GM18909 (cell line): ENCODE measurements around the gene MSRB1.

Experiments
- ATAC-seq: cut with Tn5 transposase; IDR thresholded peaks from one replicate; pipeline ENCODE4 v1.9.1; 2021; ENCODE audit warnings: mild to moderate bottlenecking; ENCODE audit not compliant: unreplicated experiment, poor library complexity

MSRB1 gene

DNA sequence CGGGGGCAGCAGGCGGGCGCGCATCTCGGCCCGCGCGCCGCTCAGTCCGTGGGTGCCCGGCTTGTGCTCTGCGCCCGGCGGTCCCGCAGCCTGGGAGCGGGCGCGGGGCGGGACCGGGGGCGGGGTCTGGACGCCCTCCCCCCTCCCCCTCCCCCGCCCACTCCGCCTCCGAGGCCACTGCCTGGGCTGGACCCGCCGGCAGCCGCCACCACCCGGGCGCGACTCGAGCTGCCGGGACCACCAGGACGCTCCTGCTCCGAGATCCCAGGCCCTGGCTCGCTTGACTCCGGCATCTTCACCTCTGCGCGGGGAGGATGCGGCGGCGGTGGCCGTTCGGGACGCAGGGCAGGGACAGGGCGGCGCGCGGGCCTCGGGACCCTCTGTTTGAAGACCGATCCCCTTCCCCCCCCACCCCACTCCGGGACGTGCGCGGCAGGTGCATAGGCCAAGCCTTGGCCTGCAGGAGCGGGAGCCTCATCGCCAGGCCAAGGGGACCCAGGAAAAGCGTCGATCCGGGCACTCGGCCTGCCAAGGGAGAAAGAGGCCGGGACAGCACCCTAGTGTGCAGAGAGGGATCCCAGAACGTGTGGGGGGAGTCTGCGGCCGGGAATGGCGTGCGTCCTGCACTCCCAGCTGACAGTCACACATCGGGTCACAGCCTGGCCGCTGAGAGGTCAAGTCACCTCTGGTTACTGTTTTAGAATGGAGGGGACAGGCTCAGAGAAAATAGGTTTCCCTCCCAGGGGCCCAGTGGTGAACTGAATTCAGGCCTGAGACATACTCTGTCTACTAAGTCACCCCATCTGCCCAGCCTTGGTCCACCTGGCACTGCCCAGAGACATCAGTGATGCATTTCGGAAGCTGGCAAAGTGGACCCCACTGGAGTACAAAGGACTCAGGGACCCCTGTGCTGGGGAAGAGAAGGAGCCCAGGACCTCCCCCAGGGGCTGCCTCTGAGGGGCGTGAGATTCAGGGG, 24.4 kb downstream of the MSRB1 start, which contains the start of gene HS3ST6:
Gene HS3ST6 (minus strand): TSS at position 65 of the 976 bp plus-strand sequence. CDS start 92 bp downstream, outside the sequence.
- ATAC-seq: no peak

DNA sequence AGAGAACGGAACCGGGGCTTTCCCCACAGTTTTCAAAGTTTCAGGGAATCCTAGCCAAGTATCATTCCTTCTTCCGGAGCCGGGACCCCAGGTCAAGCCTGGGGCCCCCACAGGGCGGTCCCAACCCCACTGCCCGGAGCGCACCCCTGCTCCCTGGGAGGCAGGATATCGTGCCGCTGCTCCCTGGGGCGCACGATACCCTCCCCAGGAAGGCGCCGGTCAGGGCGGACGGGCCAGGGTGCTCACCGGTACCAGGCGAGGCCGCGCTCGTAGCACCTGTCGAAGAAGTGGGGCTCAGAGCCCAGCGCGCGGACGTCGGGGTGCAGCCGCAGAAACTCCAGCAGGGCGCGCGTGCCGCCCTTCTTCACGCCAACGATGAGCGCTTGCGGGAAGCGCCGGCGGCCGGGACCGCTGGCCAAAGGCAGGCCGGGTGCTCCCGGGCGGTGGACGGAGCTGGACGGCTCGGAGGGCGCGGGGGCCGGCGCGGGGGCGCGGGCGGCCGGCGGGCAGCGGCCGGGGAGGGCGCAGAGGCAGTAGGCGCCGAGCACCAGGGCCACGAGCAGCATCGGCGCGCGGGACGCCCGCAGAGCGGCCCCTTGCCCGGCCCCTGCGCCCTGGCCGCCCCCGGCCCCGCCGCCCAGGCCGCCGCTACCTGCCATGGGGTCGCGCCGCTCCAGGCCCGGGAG, 25.2 kb downstream of the MSRB1 start:
- no peak for ATAC-seq

DNA sequence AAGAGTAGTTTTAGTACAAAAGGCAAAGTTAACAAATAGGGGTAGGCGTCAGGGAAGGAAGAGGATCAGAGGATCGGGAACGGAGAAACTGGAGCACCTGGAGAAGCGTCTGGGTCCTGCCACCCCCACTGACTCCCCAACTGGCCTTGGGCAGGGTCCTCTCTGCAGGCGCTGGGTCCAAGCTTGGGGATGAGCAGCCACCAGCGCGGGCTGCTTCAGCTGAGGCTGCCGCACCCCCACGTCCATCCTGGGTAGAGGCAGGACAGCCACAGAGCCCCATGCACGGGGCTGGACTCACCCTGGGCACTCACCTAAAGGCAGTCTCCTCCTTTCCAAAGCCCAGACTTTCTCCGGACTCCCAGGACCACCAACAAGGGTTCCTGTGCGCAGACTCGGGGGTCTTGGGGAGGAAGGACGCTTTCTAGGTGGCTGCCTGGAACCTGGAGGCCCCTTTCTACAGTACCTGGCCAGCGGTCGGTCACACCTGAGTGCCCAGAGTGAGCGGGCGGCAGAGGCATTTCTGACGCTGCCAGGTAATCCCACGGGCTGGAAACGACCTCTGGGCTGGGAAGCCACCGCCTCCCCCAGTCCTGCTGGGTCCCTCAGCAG, 25.8 kb downstream of the MSRB1 start:
- ATAC-seq: no peak

DNA sequence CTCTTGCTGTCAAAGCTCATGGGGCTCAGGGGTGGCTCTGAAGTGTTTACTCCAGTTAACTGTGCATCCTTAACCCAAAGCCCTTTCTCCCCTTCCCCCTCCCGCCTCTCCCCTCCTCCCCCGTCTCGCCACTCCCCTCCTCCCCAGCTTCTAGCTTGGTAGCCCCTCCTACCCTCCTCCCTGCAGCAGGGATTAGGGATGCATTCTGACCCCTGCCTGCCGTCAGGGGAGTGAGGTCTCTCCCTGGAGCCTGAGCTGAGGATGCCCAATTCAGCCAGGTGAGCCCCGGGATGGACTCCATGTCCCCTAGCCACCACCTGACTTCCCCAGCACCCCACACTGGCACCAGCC, 26.4 kb downstream of the MSRB1 start:
- no peak for ATAC-seq

DNA sequence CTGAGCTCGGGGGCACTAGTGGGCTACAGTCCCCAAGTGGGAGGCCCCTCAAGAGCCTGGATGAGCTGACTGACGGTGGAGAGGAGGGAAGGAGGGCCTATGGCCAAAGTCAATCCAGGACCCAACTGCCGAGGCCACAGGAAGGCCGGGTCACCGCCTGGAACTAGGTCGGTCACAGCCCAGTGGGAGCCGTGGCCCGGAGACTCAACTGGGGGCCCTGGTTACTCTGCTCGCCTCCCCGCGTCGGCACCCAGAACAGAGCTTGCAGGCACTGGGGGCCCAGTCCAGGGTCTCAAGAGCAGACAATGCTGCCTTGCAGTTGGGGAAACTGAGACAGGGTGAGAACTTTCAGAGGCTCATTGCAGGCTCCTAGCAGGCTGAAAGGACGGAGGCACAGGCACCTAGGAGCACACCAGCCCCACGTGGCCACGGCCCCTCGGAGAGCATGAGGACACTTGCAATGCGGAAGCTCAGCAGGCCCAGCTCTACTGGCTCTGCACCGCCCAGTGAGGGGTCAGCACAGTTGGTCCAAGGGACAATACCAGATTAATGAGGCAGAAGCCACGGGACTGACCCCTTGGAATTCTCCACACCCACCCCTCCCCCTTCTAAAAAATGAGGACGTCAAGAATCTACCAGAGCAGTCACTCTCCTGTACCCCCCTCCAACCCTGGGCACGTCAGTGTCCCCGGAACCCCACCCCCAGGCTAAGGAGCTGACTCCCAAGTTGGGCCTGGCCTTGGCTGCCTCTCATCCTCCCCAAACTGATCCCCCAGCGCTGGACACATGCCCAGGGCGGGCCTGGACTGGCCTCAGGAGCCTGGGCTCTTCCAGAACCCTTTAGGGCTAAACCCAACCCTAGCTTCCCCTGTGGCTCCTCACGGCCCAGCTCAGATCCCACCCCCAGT, 27.0 kb downstream of the MSRB1 start:
- ATAC-seq: no peak

DNA sequence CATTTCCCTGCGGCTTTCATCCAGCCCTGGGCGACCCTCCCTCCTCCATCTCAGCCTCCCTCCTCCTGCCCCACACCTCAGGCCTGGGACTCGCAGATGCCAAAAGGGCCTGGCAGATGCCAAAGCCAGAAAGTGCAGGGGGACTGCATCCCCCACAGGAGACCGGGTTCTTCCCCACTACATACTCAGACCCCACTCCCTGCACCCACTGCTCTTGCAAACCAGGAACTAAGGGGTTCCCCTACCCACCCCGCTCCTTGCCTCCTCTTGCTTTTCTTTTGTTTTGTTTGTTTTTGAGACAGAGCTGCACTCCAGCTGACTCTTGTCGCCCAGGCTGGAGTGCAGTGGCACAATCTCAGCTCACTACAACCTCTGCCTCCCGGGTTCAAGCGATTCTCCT, 28.0 kb downstream of the MSRB1 start:
- no peak for ATAC-seq

DNA sequence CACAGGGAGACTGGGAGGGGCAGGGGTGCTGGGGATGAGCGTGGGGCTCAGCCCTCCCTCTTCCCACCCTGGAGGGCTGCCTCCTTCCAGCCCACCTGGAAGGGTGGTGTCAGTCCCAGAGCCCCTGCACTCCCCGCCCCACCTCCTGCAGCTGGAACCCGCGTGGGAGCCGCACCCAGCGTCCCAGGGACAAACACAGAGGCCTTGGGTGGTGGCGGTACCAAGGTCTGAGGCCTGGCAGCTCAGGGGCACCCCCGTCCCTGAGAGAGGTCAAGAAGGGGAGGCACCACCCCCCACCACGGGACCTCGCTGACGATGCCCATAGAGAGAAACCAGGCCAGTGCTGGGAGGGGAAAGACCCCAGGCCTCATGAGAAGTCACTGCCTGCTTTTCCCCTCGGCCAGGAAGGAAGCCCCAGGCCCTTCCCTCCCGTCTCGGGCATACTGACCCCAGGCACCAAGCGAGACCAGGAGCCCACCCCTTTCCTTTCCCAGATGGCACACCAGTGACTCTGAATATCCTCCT, 28.9 kb downstream of the MSRB1 start:
- no peak for ATAC-seq

DNA sequence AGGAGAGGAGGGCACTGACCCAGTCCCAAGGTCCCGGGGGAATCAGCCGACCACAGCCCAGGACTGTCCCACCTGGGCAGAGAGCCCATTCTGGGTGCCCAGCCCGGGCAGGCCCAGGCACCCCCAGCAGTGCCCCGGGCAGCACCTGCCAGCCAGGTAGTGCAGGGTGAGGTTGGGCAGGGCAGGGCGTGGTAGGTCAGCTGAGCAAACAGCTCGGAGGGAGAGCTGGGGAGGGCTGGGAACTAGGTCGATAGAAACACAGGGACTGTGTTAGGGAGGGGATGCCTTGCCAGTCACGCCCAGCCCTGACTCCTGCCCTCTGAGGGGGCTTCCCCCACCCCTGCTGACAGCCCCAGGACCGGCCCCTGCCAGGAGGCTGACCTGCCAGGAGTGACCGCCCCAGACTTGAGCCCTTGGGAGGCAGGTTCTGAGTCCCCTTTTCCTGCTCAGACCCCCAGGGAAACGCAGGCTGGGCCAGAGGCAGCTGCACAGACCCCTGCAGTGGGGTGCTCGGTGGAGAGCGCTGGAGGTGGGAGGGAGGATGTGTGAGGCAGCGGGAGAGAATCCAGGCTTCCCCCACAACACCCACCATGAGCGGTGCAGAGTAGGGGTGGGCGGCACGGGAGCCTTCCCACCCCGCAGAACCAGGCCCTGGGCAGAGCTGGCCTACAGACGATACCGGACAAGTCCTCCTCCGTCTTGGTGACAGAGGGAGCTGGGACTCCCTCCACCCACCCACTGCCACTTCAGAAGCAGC, 29.5 kb downstream of the MSRB1 start:
- no peak for ATAC-seq

DNA sequence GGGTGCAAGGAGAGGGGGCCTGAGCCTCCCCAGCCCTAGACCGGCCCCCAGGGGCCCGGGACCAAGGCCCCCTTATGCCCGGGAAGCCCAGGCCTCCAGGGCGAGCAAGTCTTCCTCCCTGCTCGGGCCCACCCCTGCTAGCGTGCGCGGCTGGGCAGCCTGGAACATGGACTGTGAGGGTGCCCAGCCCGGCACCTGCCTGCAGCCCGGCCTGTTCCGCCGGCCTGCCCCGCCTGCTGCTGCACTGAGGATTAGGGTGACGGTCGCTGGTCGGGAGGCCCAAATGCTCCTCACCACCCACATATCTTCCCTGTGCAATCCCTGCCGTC, 30.8 kb downstream of the MSRB1 start:
- ATAC-seq: no peak

DNA sequence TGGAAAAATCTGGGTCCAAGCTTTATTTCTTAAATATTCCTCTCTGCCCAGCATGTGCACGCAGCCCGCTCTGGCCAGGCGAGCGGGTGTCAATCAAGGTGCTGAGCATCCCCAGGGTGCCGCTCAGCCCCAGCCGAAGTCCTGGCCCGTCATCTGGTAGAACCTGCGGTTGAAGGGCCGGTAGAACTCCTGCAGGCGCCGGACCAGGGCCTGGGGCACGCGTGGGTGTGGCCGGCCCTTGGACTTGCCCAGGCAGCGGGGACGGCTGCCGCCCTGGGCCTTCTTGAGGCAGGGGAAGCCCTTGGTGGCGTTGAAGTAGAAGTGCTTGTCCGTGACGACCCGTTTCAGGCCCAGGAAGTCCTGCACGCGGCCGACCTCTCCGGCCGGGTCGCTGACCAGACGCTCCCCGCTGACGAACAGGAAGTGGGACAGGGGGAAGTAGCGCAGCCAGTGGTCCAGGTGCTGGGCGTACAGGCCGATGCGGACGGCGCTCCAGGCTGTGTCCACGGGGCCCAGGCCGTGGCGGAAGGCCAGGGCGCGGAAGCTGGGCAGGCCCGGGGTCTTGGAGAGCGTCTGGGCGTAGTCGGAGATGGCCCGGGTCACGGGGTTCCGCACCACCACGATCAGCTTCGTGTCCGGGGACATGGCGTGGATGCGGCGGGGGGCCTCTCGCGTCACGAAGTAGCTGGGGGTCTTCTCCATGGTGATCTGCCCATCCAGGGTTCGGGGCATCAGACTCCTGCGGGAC, 31.4 kb downstream of the MSRB1 start:
- ATAC-seq: no peak

DNA sequence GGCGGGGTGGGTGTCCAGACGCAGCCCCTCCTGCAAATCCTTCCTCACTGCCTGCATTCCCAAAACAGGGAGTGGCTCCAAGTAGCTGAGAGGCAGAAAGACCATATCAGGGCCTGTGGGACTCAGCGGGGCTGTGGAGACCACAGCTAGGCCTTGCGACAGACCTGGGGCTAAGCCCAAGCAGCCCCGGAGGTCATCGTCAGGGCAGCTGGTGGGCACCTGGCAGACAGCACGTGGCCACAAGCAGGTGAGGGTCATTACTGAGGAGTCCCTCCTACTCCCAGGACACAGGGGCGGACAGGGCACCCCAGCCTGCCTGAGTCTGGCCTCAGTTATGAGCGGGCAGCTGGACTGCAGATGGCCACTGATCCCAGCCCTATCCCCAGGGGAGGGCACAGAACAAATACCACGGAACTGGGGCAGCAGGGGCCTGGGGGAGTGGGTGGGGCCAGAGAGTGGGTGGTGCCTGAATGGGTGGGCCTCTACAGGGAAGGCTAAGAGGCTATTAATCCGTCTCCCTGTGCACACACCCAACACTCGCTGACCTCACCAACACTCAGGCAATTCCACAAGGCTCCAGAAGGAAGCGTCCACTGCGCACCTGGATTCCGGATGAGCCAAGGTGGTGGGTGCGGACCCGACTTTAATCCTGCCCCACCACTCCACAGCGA, 33.3 kb downstream of the MSRB1 start:
- ATAC-seq: no peak

DNA sequence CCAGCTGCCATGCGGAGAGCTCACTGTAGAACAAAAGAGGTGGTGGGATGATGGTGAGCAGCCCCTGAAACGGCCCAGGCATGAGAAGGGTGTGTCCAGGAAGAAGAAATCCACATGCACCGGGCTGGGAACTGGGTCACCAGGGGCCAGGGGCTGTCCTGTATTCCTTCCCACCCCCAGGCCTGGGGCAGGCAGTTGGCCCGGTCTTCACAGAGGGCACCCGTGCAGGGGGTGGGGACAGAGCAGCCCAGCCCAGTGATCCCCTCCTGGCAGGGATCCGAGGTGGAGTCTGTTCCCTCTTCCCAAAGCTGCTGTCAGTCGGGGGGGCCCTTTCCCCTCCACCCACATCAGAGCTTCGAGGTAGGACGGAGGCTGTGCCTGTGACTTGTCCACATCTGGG, 34.0 kb downstream of the MSRB1 start:
- ATAC-seq: no peak

DNA sequence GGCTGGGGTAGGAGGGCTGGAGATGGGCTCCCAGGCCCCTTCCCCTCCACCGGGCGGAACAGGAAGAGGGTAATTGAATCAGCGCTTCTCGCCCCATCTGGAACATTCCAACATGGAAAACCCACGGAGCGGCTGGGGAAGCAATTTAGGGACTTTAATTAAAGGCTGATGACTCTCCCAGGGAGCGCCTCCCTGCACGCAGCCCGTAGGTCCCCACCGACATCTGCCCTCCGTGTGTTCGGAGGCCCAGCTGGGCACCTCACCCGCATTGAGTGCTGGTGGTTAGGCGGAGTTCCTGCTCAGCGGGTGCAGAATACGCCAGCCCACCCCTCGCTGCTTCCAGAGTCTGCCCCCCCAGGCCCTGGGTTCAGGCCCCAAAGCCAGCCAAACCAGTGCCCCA, 34.8 kb downstream of the MSRB1 start:
- no peak for ATAC-seq

DNA sequence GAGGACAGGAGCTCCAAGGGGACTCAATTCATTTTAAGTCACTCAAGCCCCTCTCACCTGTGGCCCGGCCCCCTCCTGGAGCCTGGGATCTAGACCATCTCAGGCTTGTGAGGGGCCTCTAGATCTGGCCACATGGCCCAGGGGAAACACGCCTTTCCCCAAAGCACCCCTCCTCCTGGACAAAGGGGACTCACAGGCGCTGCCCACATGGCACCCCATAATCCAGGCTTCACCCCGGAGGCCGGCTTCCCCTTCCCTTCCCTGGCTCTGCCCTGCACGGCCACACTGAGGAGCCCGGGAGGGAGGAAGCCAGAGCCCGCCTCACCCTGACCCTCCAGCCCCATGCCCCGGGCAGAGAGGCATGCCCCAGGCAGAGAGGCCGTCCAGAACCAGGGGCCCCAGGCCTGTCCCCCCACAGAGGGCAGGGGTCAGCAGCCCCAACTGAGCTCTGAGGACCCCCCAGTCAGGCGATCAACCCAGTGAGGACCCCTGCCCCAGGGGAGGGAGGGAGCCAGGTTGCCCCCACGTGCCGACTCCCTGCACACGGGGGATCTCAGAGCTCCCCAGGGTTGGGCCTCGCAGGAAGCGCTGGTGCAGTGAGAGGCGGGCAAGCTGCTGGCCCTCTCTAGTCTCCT, 35.7 kb downstream of the MSRB1 start:
- no peak for ATAC-seq

DNA sequence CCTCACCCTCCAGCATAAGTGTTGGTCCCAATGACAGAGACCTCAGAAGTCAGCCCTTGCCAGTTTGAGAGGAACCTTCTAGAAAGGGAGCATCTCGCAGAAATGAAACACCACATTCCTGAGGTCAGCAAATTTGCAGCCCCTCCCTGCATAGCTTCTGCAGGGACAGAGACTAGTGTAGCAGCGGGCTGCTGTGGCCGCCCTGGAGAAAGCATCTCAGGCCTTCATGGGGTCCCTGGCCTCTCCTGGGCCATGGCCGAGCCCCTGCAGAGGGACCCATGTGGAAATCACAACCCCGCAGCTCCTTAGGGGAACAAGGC, 36.2 kb downstream of the MSRB1 start:
- ATAC-seq: no peak

DNA sequence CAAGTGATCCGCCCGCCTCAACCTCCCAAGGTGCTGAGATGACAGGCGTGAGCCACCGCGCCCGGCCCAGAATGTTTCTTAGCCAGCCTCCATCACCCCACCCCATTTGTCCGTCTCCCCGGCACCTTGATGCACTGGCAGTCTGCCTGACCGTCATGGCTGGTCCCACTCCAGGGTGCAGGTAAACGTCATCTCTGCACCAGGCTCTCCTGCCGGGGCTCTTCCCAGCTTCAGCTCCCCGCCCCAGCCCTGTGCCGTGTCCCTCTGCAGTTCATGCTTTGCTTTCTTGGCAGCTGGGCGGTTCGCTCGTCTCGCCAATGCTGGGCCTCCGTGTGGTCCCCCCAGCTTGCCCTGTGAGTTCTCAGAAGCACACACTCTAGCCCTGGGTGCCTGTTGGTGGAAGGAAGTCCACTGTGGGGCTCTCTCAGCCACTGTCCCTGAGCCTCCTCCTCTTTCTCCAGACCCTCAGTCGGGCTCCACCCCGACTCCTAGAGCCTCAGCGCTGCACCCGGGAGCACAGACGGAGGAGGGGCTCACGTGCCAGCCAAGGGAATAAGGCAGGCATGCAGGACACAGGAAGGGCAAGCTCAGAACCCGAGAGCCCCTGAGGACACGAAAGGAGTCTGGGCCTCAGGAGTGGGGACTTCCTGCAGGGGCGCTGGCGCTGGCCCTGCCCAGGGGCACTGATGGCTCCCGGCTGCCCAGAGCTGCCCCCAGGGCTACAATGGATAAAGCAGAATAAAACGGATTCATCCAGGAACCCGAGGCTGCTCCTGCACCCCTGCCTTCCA, 36.7 kb downstream of the MSRB1 start:
- no peak for ATAC-seq
